ENCODE measurements around the gene SYNM. TPM values are rescaled to one million over a fixed set of nuclear protein-coding genes. Genes with fewer than 3 reads are reported as not detected.
A peak's percentile ranks its signal among the peaks of the same experiment; 100 is the strongest.

Gene SYNM
- total RNA-seq, 6 experiments from 2014 or later: 4.6 to 7.6 (median 7.4) TPM

- H3K9me3 Mint-ChIP-seq: no peaks in the 10 kb centered on the region
- H3K4me1 Mint-ChIP-seq (ENCODE audit: low read depth): peaks cover 25% of the 10 kb centered on the region
Measured at GRCh38 chr15:99165956-99166689, 61.2 kb downstream of the SYNM start.

GRCh38 chr15:99167201-99167600 is 62.3 kb downstream of the SYNM start:
- peak overlapping the region; percentile 31; the same call in 1 of the 2 replicates for H3K27ac Mint-ChIP-seq
- DNase-seq: no peak
- TF ChIP-seq, protein P1, sequence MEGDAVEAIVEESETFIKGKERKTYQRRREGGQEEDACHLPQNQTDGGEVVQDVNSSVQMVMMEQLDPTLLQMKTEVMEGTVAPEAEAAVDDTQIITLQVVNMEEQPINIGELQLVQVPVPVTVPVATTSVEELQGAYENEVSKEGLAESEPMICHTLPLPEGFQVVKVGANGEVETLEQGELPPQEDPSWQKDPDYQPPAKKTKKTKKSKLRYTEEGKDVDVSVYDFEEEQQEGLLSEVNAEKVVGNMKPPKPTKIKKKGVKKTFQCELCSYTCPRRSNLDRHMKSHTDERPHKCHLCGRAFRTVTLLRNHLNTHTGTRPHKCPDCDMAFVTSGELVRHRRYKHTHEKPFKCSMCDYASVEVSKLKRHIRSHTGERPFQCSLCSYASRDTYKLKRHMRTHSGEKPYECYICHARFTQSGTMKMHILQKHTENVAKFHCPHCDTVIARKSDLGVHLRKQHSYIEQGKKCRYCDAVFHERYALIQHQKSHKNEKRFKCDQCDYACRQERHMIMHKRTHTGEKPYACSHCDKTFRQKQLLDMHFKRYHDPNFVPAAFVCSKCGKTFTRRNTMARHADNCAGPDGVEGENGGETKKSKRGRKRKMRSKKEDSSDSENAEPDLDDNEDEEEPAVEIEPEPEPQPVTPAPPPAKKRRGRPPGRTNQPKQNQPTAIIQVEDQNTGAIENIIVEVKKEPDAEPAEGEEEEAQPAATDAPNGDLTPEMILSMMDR (IDR thresholded peaks at IDR 0.05): no peak
- no peak overlapping the region for H3K4me3 Mint-ChIP-seq
- peaks cover 12% of the 10 kb centered on the region for H3K36me3 Mint-ChIP-seq (ENCODE audit: low read depth)
- H3K27me3 Mint-ChIP-seq (ENCODE audit: insufficient read depth): peaks cover 2% of the 10 kb centered on the region; the same call in 1 of the 2 replicates
- no peaks in the 10 kb centered on the region for H3K9me3 Mint-ChIP-seq
- peaks cover 26% of the 10 kb centered on the region for H3K4me1 Mint-ChIP-seq (ENCODE audit: low read depth)

More at GRCh38 chr15:99165956-99166689, 61.2 kb downstream of the SYNM start:
- DNase-seq: no peak
- no peak overlapping the region for H3K4me3 Mint-ChIP-seq
- peaks cover 2% of the 10 kb centered on the region; the same call in 1 of the 2 replicates for H3K27me3 Mint-ChIP-seq (ENCODE audit: insufficient read depth)
- TF ChIP-seq, protein P1 (IDR thresholded peaks at IDR 0.05): no peak
- no peak overlapping the region for H3K27ac Mint-ChIP-seq
- peaks cover 12% of the 10 kb centered on the region for H3K36me3 Mint-ChIP-seq (ENCODE audit: low read depth)

DNA sequence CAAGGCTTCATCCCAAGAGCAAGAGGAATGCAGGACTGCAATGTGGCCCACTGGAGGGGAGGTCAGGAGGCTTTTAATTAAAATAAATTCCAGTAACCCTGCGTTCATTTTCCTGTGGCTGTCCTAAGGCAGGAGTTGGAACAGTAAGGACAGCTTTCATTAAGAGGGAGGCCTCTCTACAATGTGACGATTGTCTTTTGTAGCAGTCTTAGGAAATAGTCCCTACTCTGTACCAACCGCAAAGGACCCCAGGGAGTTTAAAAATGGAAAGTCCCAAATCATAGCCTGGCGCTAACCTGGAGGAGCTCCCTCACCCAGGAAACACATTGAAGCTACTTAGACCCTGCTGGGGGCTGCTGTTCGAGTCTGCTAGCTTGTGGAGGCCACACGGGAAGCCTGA is 62.8 kb downstream of the SYNM start:
- peaks cover 2% of the 10 kb centered on the region; the same call in 1 of the 2 replicates for H3K27me3 Mint-ChIP-seq (ENCODE audit: insufficient read depth)
- no peak overlapping the region for H3K4me3 Mint-ChIP-seq
- peak overlapping the region; percentile 31; the same call in 1 of the 2 replicates for H3K27ac Mint-ChIP-seq

DNA sequence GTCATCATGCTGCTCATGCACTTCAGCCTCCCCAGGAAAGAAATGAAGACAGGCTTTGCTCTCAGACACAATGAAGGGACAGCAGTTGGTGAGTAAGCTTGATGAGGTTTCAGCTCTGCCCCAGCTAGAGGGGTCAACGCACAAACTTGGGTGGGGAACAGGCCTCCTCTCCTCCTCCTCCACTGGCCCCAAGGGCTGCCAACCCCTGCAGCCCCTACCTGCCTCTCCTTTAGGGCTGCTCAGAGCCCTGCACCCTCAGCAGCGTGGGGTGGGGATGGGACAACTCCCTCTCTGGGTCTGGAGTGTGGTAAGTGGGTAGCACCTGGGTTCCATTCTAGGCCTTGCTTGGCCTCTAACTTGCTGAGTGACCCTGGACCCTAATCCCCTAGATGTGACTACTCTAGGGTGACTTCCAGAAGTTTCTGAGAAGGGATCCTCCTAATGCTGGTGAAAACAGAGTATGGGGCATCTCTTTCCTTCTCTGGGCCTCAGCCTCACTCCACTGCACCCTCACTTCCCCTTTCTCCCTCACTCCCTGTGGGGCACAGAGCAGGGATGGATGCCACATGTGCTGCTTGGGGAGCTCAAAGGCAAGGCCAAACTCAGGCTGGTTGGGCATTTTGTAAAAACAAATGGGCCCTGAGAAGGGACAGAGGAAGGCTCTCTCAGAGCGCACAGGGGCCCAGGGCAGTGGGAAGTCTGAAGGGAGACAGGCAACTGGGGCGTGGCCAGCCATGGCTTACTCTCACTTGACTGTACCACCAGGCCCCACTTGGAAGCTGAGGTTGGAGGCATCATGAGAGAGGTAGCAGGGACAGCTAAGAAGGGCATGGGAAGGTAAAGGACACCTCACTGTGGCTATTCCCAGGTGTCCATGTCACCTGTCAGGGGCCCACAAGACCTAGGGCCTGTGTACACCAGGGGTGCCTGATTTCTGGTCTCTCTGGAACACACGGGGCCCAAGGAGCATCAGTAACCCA is 64.0 kb downstream of the SYNM start:
- Mint-ChIP-seq H3K36me3 (ENCODE audit: low read depth) (peaks cover 12% of the 10 kb centered on the region), H3K27ac (peak overlapping the region; percentile 90), H3K4me1 (ENCODE audit: low read depth) (peaks cover 26% of the 10 kb centered on the region), H3K27me3 (ENCODE audit: insufficient read depth) (peaks cover 2% of the 10 kb centered on the region; the same call in 1 of the 2 replicates), H3K9me3 (no peaks in the 10 kb centered on the region), H3K4me3 (peak overlapping the region; percentile 59)
- no peak for DNase-seq
- TF ChIP-seq, protein P1 (IDR thresholded peaks at IDR 0.05): no peak

More for the DNA sequence above, 62.8 kb downstream of the SYNM start:
- no peak for DNase-seq
- TF ChIP-seq, protein P1 (IDR thresholded peaks at IDR 0.05): no peak
- peaks cover 12% of the 10 kb centered on the region for H3K36me3 Mint-ChIP-seq (ENCODE audit: low read depth)
- H3K4me1 Mint-ChIP-seq (ENCODE audit: low read depth): peaks cover 26% of the 10 kb centered on the region
- no peaks in the 10 kb centered on the region for H3K9me3 Mint-ChIP-seq

- Mint-ChIP-seq H3K27me3 (ENCODE audit: insufficient read depth) (peaks cover 2% of the 10 kb centered on the region; the same call in 1 of the 2 replicates), H3K36me3 (ENCODE audit: low read depth) (peaks cover 14% of the 10 kb centered on the region), H3K4me3 (peak overlapping the region; percentile 59), H3K9me3 (no peaks in the 10 kb centered on the region), H3K4me1 (ENCODE audit: low read depth) (peaks cover 26% of the 10 kb centered on the region), H3K27ac (peak overlapping the region; percentile 90)
- peak; percentile 72 for DNase-seq
- TF ChIP-seq, protein P1 (IDR thresholded peaks at IDR 0.05): no peak
Measured at GRCh38 chr15:99169769-99170311, 65.0 kb downstream of the SYNM start.
